ENCODE data around the gene SLC38A1.

DNA sequence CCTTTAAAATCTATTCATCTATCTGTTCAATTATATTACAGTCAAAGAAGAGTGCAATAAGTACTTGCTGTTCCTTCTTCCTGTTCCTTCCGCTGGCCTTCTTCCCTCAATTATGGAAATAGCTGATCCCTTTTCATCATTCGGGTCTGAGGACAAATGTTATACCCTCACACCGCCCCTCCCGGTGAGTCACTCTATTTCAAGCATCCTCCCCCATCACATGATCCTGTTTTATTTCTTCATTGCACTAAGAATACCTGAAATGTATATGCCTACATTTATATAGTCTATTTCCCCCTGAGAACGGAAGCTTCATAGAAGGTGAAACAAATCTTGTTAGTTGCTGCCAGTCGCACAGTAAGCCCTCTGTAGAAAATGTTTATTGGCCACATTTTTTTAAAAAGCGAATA is 2.5 kb downstream of the SLC38A1 start:
- no peak for TF ChIP-seq EZH2 (IDR thresholded peaks at IDR 0.05; ENCODE audit: insufficient read depth, poor library complexity, severe bottlenecking)
- TF ChIP-seq EZH2phosphoT487 (IDR thresholded peaks at IDR 0.05; ENCODE audit: insufficient read depth, low read depth), result no peak
